Vagina (tissue), 2 donors: Measurements from ENCODE around the gene PFKM. TPM values are rescaled to one million over a fixed set of nuclear protein-coding genes. Genes with fewer than 3 reads are reported as not detected.

Source experiments
- DNase-seq, 2 donors: peaks; one replicate each; pipeline ENCODE4 v3.0.0-alpha.2; 2017; ENCODE audit errors: extremely low spot score in 2 of 2
- H3K27ac ChIP-seq: fragments of 200-600 bp; sonication (generic); one replicate; pipeline ENCODE4 v1.5.1; 2019
- H3K27me3 ChIP-seq: fragments of 200-600 bp; sonication (generic); one replicate; pipeline ENCODE4 v1.5.1; 2019
- H3K36me3 ChIP-seq, 2 donors: fragments of 200-600 bp; sonication (generic); one replicate each; pipeline ENCODE4 v1.5.1; 2017 to 2019
- H3K4me1 ChIP-seq: fragments of 200-600 bp; sonication (generic); one replicate; pipeline ENCODE4 v1.5.1; 2019
- H3K4me3 ChIP-seq, 2 donors: fragments of 200-600 bp; sonication (generic); 1 replicate in 1 of 2; 2 replicates in 1 of 2; pipeline ENCODE4 v1.5.1; 2016 to 2019
- H3K9me3 ChIP-seq: fragments of 200-600 bp; sonication (generic); one replicate; pipeline ENCODE4 v1.5.1; 2019
- CTCF ChIP-seq, 3 experiments: fragments of 450-650 bp in 2 of 3; fragments of 200-600 bp in 1 of 3; sonication (generic) in 1 of 3; IDR thresholded peaks; one replicate each; pipeline ENCODE4 v1.5.1; 2017 to 2019; ENCODE audit warnings: antibody characterized with exemption in 3 of 3, mild to moderate bottlenecking in 2 of 3, moderate library complexity in 2 of 3
- POLR2A ChIP-seq, 2 donors: fragments of 450-650 bp; IDR thresholded peaks; one replicate each; pipeline ENCODE4 v1.6.1; 2017; ENCODE audit warnings: antibody characterized with exemption in 2 of 2, mild to moderate bottlenecking in 2 of 2, moderate library complexity in 2 of 2
- POLR2AphosphoS5 ChIP-seq, 2 donors: sonication (generic); formaldehyde crosslinking; IDR thresholded peaks; one replicate each; pipeline ENCODE4 v1.9.0; 2017; ENCODE audit warnings: antibody characterized with exemption in 2 of 2, mild to moderate bottlenecking in 2 of 2, low read depth in 1 of 2; ENCODE audit not compliant: insufficient read depth in 1 of 2
- intact Hi-C: fragments of 100-400 bp; cut with DNase I; formaldehyde crosslinking; loops from one replicate; pipeline ENCODE4 v1.15.1; 2023
- total RNA-seq: library from RNA; depleted of rRNA; stranded (reverse); fragments of >200 nt; gene quantifications from one replicate; pipeline ENCODE4 v1.2.3, GENCODE V29; 2016

The PFKM gene
- total RNA-seq, 1 donor from 2014 or later = 29.0 TPM

- Histone ChIP-seq H3K27me3 (no peaks in the 10 kb centered on the region), H3K4me1 (no peaks in the 10 kb centered on the region), H3K4me3 (no peak overlapping the region), H3K36me3 (peaks cover 0 to 20% of the 10 kb centered on the region in 2 donors), H3K9me3 (no peaks in the 10 kb centered on the region), H3K27ac (no peak overlapping the region)
- intact Hi-C loops = no loop called here
- TF ChIP-seq POLR2A (IDR thresholded peaks at IDR 0.05) (no peak), CTCF (IDR thresholded peaks at IDR 0.05) (no peak), POLR2AphosphoS5 (IDR thresholded peaks at IDR 0.05; ENCODE audit: insufficient read depth in 1 of 2, low read depth in 1 of 2) (no peak)
- DNase-seq = no peak
These were observed 38.3 kb upstream of the PFKM start for GRCh38 chr12:48080821-48081220.

- H3K4me1 ChIP-seq = no peaks in the 10 kb centered on the region
- H3K27me3 ChIP-seq = no peaks in the 10 kb centered on the region
- TF ChIP-seq POLR2AphosphoS5 (IDR thresholded peaks at IDR 0.05; ENCODE audit: insufficient read depth in 1 of 2, low read depth in 1 of 2) = no peak
- no peak for TF ChIP-seq CTCF (IDR thresholded peaks at IDR 0.05)
- TF ChIP-seq POLR2A (IDR thresholded peaks at IDR 0.05) = no peak
- H3K9me3 ChIP-seq = no peaks in the 10 kb centered on the region
- intact Hi-C loops = no loop called here
- H3K4me3 ChIP-seq = no peak overlapping the region
- no peak for DNase-seq
- H3K27ac ChIP-seq = no peak overlapping the region
- peaks cover 0 to 29% of the 10 kb centered on the region in 2 donors for H3K36me3 ChIP-seq
These were observed 35.1 kb upstream of the PFKM start for GRCh38 chr12:48084066-48084465.

GRCh38 chr12:48084841-48085460 lies 34.2 kb upstream of the PFKM start:
- no peaks in the 10 kb centered on the region for H3K9me3 ChIP-seq
- H3K36me3 ChIP-seq = peaks cover under 1 to 31% of the 10 kb centered on the region in 2 donors
- no peak overlapping the region for H3K4me3 ChIP-seq
- H3K4me1 ChIP-seq = no peaks in the 10 kb centered on the region
- no peaks in the 10 kb centered on the region for H3K27me3 ChIP-seq
- no peak for DNase-seq
- H3K27ac ChIP-seq = no peak overlapping the region
- TF ChIP-seq CTCF (IDR thresholded peaks at IDR 0.05) (no peak), POLR2AphosphoS5 (IDR thresholded peaks at IDR 0.05; ENCODE audit: insufficient read depth in 1 of 2, low read depth in 1 of 2) (no peak), POLR2A (IDR thresholded peaks at IDR 0.05) (no peak)
- intact Hi-C loops = no loop called here

- Histone ChIP-seq H3K9me3 (no peaks in the 10 kb centered on the region), H3K27ac (no peak overlapping the region), H3K4me3 (no peak overlapping the region), H3K4me1 (no peaks in the 10 kb centered on the region), H3K36me3 (peaks cover 2 to 43% of the 10 kb centered on the region in 2 donors), H3K27me3 (no peaks in the 10 kb centered on the region)
- intact Hi-C loops = no loop called here
- DNase-seq = no peak
- no peak for TF ChIP-seq POLR2AphosphoS5 (IDR thresholded peaks at IDR 0.05; ENCODE audit: insufficient read depth in 1 of 2, low read depth in 1 of 2)
- TF ChIP-seq CTCF (IDR thresholded peaks at IDR 0.05) = no peak
- TF ChIP-seq POLR2A (IDR thresholded peaks at IDR 0.05) = no peak
These were observed 32.8 kb upstream of the PFKM start for GRCh38 chr12:48086327-48086726.

- no peak overlapping the region for H3K4me3 ChIP-seq
- intact Hi-C loops = no loop called here
- no peaks in the 10 kb centered on the region for H3K9me3 ChIP-seq
- no peaks in the 10 kb centered on the region for H3K4me1 ChIP-seq
- H3K36me3 ChIP-seq = peaks cover 2 to 51% of the 10 kb centered on the region in 2 donors
- no peak overlapping the region for H3K27ac ChIP-seq
- DNase-seq = no peak
- TF ChIP-seq CTCF (IDR thresholded peaks at IDR 0.05) (no peak), POLR2AphosphoS5 (IDR thresholded peaks at IDR 0.05; ENCODE audit: insufficient read depth in 1 of 2, low read depth in 1 of 2) (no peak), POLR2A (IDR thresholded peaks at IDR 0.05) (no peak)
- no peaks in the 10 kb centered on the region for H3K27me3 ChIP-seq
These were observed 26.6 kb upstream of the PFKM start for GRCh38 chr12:48092611-48093010.
